K562 (cell line): ENCODE data around the gene PPP1R2B. TPM values are rescaled to one million over a fixed set of nuclear protein-coding genes. Genes with fewer than 3 reads are reported as not detected.
"Not testable (repeated sequence)": the region's sequence is repeated elsewhere in the genome, so short reads cannot be mapped to it uniquely, and the experiment has no call there.

Experiments
- ATAC-seq: fragments of 200-7000 bp; cut with Tn5 transposase; 3 replicates; pipeline ENCODE4 v1.9.1; 2020; ENCODE audit warnings: moderate library complexity
- BruUV-seq: library from RNA; stranded (reverse); fragments of 400-500 nt; replicated peaks from 2 replicates; lab custom pipeline; 2021; lab: Mats Ljungman, UMichigan
- CTCF ChIA-PET: fragments of 300-600 bp; formaldehyde crosslinking; extraction: SDS; loops from one replicate; lab custom pipeline; 2021; ENCODE audit warnings: low intra/inter-chr PET ratio; lab: Yijun Ruan, JAX
- POLR2A ChIA-PET: fragments of 300-600, 350-650 bp; sonication (Branson Sonifier 250); formaldehyde crosslinking; extraction: SDS; loops from one replicate; lab custom pipeline; 2021; ENCODE audit warnings: antibody characterized with exemption, inconsistent platforms; lab: Yijun Ruan, JAX
- DNase-seq, 4 experiments: peaks; one replicate each; pipeline versions ENCODE4 v3.0.0 to v3.0.0-alpha.2; 2011 to 2018; ENCODE audit warnings: low spot score in 3 of 4, mixed read lengths in 3 of 4; ENCODE audit errors: extremely low read depth in 1 of 4
- FAIRE-seq: peaks from 2 replicates; lab custom pipeline; 2011; peaks lifted over from hg19 to GRCh38; lab: Jason Lieb, UNC
- H2AFZ ChIP-seq: 2 replicates; pipeline ENCODE4 v1.6.0; 2011; ENCODE audit warnings: low read depth, low read length, control low read depth, inconsistent platforms
- H3K27ac ChIP-seq: fragments of 200-600 bp; 3 replicates; pipeline ENCODE4 v1.8.0; 2011; ENCODE audit warnings: low read depth, mild to moderate bottlenecking, control low read depth, inconsistent platforms, low read length, moderate library complexity, mixed read lengths; ENCODE audit errors: extremely low read depth
- H3K27me3 ChIP-seq, 2 experiments: fragments of 300-600 bp in 1 of 2; 2 replicates in 1 of 2; 3 replicates in 1 of 2; pipeline versions ENCODE4 v1.6.0 to v1.8.0; 2011; ENCODE audit warnings: inconsistent platforms in 2 of 2, low read length in 2 of 2, mild to moderate bottlenecking in 1 of 2, mixed read lengths in 1 of 2, moderate library complexity in 1 of 2; ENCODE audit not compliant: control insufficient read depth in 2 of 2, insufficient read depth in 2 of 2
- H3K36me3 ChIP-seq: fragments of 300-600 bp; 3 replicates; pipeline ENCODE4 v1.8.0; 2011; ENCODE audit warnings: mild to moderate bottlenecking, low read length, inconsistent platforms; ENCODE audit not compliant: control insufficient read depth, insufficient read depth
- H3K4me1 ChIP-seq, 2 experiments: fragments of 200-600 bp in 1 of 2; replicated peaks in 1 of 2; 2 replicates in 1 of 2; 3 replicates in 1 of 2; pipeline versions ENCODE4 v1.5.1 to v1.8.0; 2011; ENCODE audit warnings: inconsistent platforms in 2 of 2, low read length in 2 of 2, mild to moderate bottlenecking in 1 of 2, mixed read lengths in 1 of 2, moderate library complexity in 1 of 2; ENCODE audit not compliant: control insufficient read depth in 2 of 2, insufficient read depth in 2 of 2
- H3K4me2 ChIP-seq: 2 replicates; pipeline ENCODE4 v1.6.1; 2011; ENCODE audit warnings: low read length, control low read depth, inconsistent platforms, mixed read lengths; ENCODE audit not compliant: insufficient read depth
- H3K4me3 ChIP-seq: fragments of 200-600 bp; sonication (generic), shearing (Covaris generic); 2 replicates; pipeline ENCODE4 v1.5.1; 2016; ENCODE audit warnings: control low read depth, inconsistent platforms
- H3K79me2 ChIP-seq: fragments of 200-600 bp; 3 replicates; pipeline ENCODE4 v1.8.0; 2011; ENCODE audit warnings: low read length, inconsistent platforms; ENCODE audit not compliant: control insufficient read depth, insufficient read depth
- H3K9ac ChIP-seq, 2 experiments: 2 replicates each; pipeline versions ENCODE4 v1.6.0 to v1.6.1; 2011; ENCODE audit warnings: low read depth in 2 of 2, low read length in 2 of 2, control low read depth in 1 of 2, inconsistent platforms in 1 of 2, mild to moderate bottlenecking in 1 of 2, mixed read lengths in 1 of 2; ENCODE audit not compliant: insufficient read depth in 1 of 2
- H3K9me1 ChIP-seq: one replicate; pipeline ENCODE4 v1.6.0; 2011; ENCODE audit warnings: inconsistent platforms, mild to moderate bottlenecking, low read length, moderate library complexity; ENCODE audit not compliant: control insufficient read depth, insufficient read depth
- H3K9me3 ChIP-seq: replicated peaks from 2 replicates; pipeline ENCODE4 v1.5.1; 2011; ENCODE audit warnings: low read depth, low read length, inconsistent platforms; ENCODE audit not compliant: control insufficient read depth, insufficient read depth
- H4K20me1 ChIP-seq: replicated peaks from 2 replicates; pipeline ENCODE4 v1.6.1; 2011; ENCODE audit warnings: low read length, inconsistent platforms, mixed read lengths; ENCODE audit not compliant: control insufficient read depth, insufficient read depth
- CBX5 ChIP-seq: IDR thresholded peaks from 2 replicates; pipeline ENCODE4 v1.6.1; 2014; ENCODE audit warnings: low read depth, borderline replicate concordance
- IFI16 ChIP-seq: fragments of 250-450 bp; sonication (Bioruptor Pico); IDR thresholded peaks from 2 replicates; pipeline ENCODE4 v2.1.2; 2022; ENCODE audit warnings: mild to moderate bottlenecking, inconsistent platforms
- POLR2AphosphoS2 ChIP-seq: IDR thresholded peaks from 2 replicates; pipeline ENCODE4 v1.6.1; 2012; ENCODE audit warnings: low read length, improper control_type of control experiment
- SETDB1 ChIP-seq: IDR thresholded peaks from one replicate; pipeline ENCODE4 v1.6.1; 2012; ENCODE audit warnings: low read length, control low read depth, inconsistent platforms
- ZBTB12 ChIP-seq: fragments of 250-450 bp; sonication (Bioruptor Pico); IDR thresholded peaks from 2 replicates; pipeline ENCODE4 v1.4.0; 2020
- WGBS: fragments of 100-300 bp; shearing (Covaris generic); methylation state at CpG from one replicate; pipeline ENCODE4 v1.1.6; 2016; ENCODE audit warnings: low coverage, mixed read lengths; ENCODE audit not compliant: insufficient coverage; ENCODE audit errors: missing lambda C conversion rate; 5-methylcytosine and 5-hydroxymethylcytosine counted together
- in situ Hi-C: fragments of 300-500 bp; cut with MboI; formaldehyde crosslinking; loops from 4 replicates; pipeline ENCODE4 v1.15.0; 2018; ENCODE audit warnings: inconsistent platforms, mixed read lengths
- intact Hi-C: fragments of 100-400 bp; cut with micrococcal nuclease; formaldehyde crosslinking; loops from 2 replicates; pipeline ENCODE4 v1.14.2; 2022
- polyA plus RNA-seq, 8 experiments: library from polyadenylated mRNA; depleted of rRNA in 4 of 8; stranded (reverse) in 5 of 8; unstranded in 3 of 8; fragments of >200 nt; fragmentation: Nextera tagmentation in 2 of 8; fragmentation: Illumina TruSeq in 1 of 8; extraction: Ambion mirVana in 2 of 8; extraction: Trizol in 1 of 8; gene quantifications; 2 replicates each; pipeline versions ENCODE4 v1.2.1 to v1.2.3, GENCODE V29; 2011 to 2014; ENCODE audit warnings: inconsistent platforms in 1 of 8, missing spikeins in 1 of 8
- total RNA-seq, 7 experiments: library from RNA; depleted of rRNA in 6 of 7; stranded (reverse); fragments of >200 nt in 6 of 7; fragmentation: Illumina TruSeq in 2 of 7; extraction: Trizol in 2 of 7; gene quantifications; 2 replicates each; pipeline versions ENCODE4 v1.2.1 to v1.2.3, GENCODE V29; 2011 to 2021; ENCODE audit warnings: low replicate concordance in 1 of 7

The PPP1R2B gene
- total and polyA plus RNA-seq, 9 of the 15 experiments (the other 6 are each of a cell fraction or from before 2014, with no cell fraction given), result 0.06 to 0.11 TPM; not detected in 7

GRCh38 chr5:156851880-156852279, 1.8 kb downstream of the PPP1R2B start:
- TF ChIP-seq IFI16 (CRISPR knock-in tag) (no peak), ZBTB12 (CRISPR knock-in tag) (no peak), CBX5 (no peak), SETDB1 (no peak), POLR2AphosphoS2 (no peak)
- no peaks in the 10 kb centered on the region for H4K20me1 ChIP-seq
- H3K36me3 ChIP-seq, result no peaks in the 10 kb centered on the region
- no peak overlapping the region for H3K4me2 ChIP-seq
- H3K27me3 ChIP-seq, result no peaks in the 10 kb centered on the region
- intact Hi-C loops, result no loop called here
- DNase-seq (no peak), ATAC-seq (no peak), FAIRE-seq (no peak)
- ChIA-PET CTCF (no interaction called here), POLR2A (no interaction called here)
- H3K79me2 ChIP-seq, result no peaks in the 10 kb centered on the region
- no peak overlapping the region for H2AFZ ChIP-seq
- no peak overlapping the region for H3K27ac ChIP-seq
- H3K9ac ChIP-seq, result no peak overlapping the region
- 0% methylated on average over 3 of the region's 3 CpGs for WGBS
- H3K4me1 ChIP-seq, result no peaks in the 10 kb centered on the region
- no peaks in the 10 kb centered on the region for H3K9me3 ChIP-seq
- H3K9me1 ChIP-seq, result no peaks in the 10 kb centered on the region
- in situ Hi-C loops, result no loop called here
- no peak overlapping the region for H3K4me3 ChIP-seq
- BruUV-seq, result no TSS peak

GRCh38 chr5:156853055-156853454, 3.0 kb downstream of the PPP1R2B start:
- FAIRE-seq, result peak; percentile 6
- H2AFZ ChIP-seq, H3K36me3 ChIP-seq, H3K27me3 ChIP-seq, H3K27ac ChIP-seq, in situ Hi-C loops, H3K4me1 ChIP-seq, H3K4me3 ChIP-seq, H3K79me2 ChIP-seq, H4K20me1 ChIP-seq, H3K9me1 ChIP-seq, CTCF ChIA-PET, H3K9ac ChIP-seq, H3K4me2 ChIP-seq, ATAC-seq, intact Hi-C loops, H3K9me3 ChIP-seq, DNase-seq, POLR2A ChIA-PET, BruUV-seq: not testable (repeated sequence)
- WGBS, result 0% methylated on average over 2 of the region's 2 CpGs
